RWPE1 (cell line): Measurements from ENCODE around the gene SDHAF3.
"Not testable (repeated sequence)": the region's sequence is repeated elsewhere in the genome, so short reads cannot be mapped to it uniquely, and the experiment has no call there.

Experiments used
- CTCF ChIA-PET: fragments of 350-600 bp; sonication (Branson Sonifier 250); formaldehyde crosslinking; extraction: SDS; loops from one replicate; lab custom pipeline; 2021; lab: Yijun Ruan, JAX
- POLR2A ChIA-PET: fragments of 400-600 bp; formaldehyde crosslinking; extraction: SDS; loops from one replicate; lab custom pipeline; 2020; ENCODE audit warnings: antibody characterized with exemption; ENCODE audit not compliant: low non-redundant PET; lab: Yijun Ruan, JAX
- DNase-seq: peaks from one replicate; pipeline ENCODE4 v3.0.0; 2012; ENCODE audit warnings: low spot score
- H3K27ac ChIP-seq: fragments of 450-650 bp; 2 replicates; pipeline ENCODE4 v1.5.1; 2017
- CTCF ChIP-seq: fragments of 450-650 bp; conservative IDR thresholded peaks from 2 replicates; pipeline ENCODE4 v1.5.1; 2017; ENCODE audit warnings: low read depth, mild to moderate bottlenecking

Gene SDHAF3

GRCh38 chr7:97167176-97167575, 49.7 kb downstream of the SDHAF3 start:
- POLR2A ChIA-PET: no interaction called here
- TF ChIP-seq CTCF: no peak
- CTCF ChIA-PET: interaction anchor here (1.0 kb wide), 1 partner anchor 12 kb away, joined by 5 read pairs; no protein-coding TSS in a partner anchor

GRCh38 chr7:97167749-97168148, 50.3 kb downstream of the SDHAF3 start:
- no peak for DNase-seq
- TF ChIP-seq CTCF: no peak
- ChIA-PET CTCF (interaction anchor here (1.0 kb wide), 1 partner anchor 11 kb away, joined by 5 read pairs; no protein-coding TSS in a partner anchor), POLR2A (no interaction called here)
- H3K27ac ChIP-seq: peak overlapping the region; percentile 27

More at GRCh38 chr7:97167176-97167575, 49.7 kb downstream of the SDHAF3 start:
- no peak for DNase-seq
- H3K27ac ChIP-seq: no peak overlapping the region

GRCh38 chr7:97174303-97174702, 56.8 kb downstream of the SDHAF3 start:
- ChIA-PET POLR2A (interaction anchor here (0.7 kb wide), 1 partner anchor 29 kb away, joined by 4 read pairs; no protein-coding TSS in a partner anchor), CTCF (interaction anchor here (0.6 to 0.7 kb wide), 2 partner anchors 637 to 1078 kb away, joined by 3 read pairs; no protein-coding TSS in a partner anchor)
- TF ChIP-seq CTCF: no peak
- H3K27ac ChIP-seq: no peak overlapping the region
- no peak for DNase-seq

GRCh38 chr7:97179454-97180104, 62.1 kb downstream of the SDHAF3 start:
- CTCF ChIA-PET: interaction anchor here (0.6 to 1.0 kb wide), 10 partner anchors 12 to 1107 kb away, joined by 3 to 11 read pairs (median 3); no protein-coding TSS in a partner anchor
- POLR2A ChIA-PET: no interaction called here
- peak; percentile 73 for DNase-seq
- no peak overlapping the region for H3K27ac ChIP-seq
- peak; percentile 93 for TF ChIP-seq CTCF

GRCh38 chr7:97187067-97187466, 69.6 kb downstream of the SDHAF3 start:
- POLR2A ChIA-PET: no interaction called here
- CTCF ChIA-PET: no interaction called here
- H3K27ac ChIP-seq: no peak overlapping the region
- no peak for TF ChIP-seq CTCF
- DNase-seq: peak; percentile 33

- CTCF ChIA-PET, H3K27ac ChIP-seq, DNase-seq, POLR2A ChIA-PET: not testable (repeated sequence)
Observed at GRCh38 chr7:97196174-97196573, 78.7 kb downstream of the SDHAF3 start.

- H3K27ac ChIP-seq: no peak overlapping the region
- ChIA-PET POLR2A (no interaction called here), CTCF (interaction anchor here (1.3 kb wide), 1 partner anchor 19 kb away, joined by 4 read pairs; no protein-coding TSS in a partner anchor)
- DNase-seq: no peak
- no peak for TF ChIP-seq CTCF
Observed at GRCh38 chr7:97198596-97198995, 81.1 kb downstream of the SDHAF3 start.
